Keratinocyte (primary cell): Measurements from ENCODE around the gene AOPEP. TPM values are rescaled to one million over a fixed set of nuclear protein-coding genes. Genes with fewer than 3 reads are reported as not detected.

Experiments used
- DNase-seq: peaks from one replicate; pipeline ENCODE4 v3.0.0-alpha.2; 2011; ENCODE audit warnings: low read depth, missing footprints, low spot score
- FAIRE-seq: peaks from 2 replicates; lab custom pipeline; 2011; peaks lifted over from hg19 to GRCh38; lab: Jason Lieb, UNC
- H2AFZ ChIP-seq: 2 replicates; pipeline ENCODE4 v1.6.0; 2012; ENCODE audit warnings: low read length, control low read depth, inconsistent platforms; ENCODE audit not compliant: control insufficient read depth
- H3K27ac ChIP-seq: 2 replicates; pipeline ENCODE4 v1.5.1; 2011; ENCODE audit warnings: low read length; ENCODE audit not compliant: control insufficient read depth, insufficient read depth
- H3K27me3 ChIP-seq: 3 replicates; pipeline ENCODE4 v1.6.0; 2011; ENCODE audit warnings: low read length; ENCODE audit not compliant: control insufficient read depth, insufficient read depth; ENCODE audit errors: extremely low read depth
- H3K36me3 ChIP-seq, 2 experiments: 2 replicates in 1 of 2; 3 replicates in 1 of 2; pipeline ENCODE4 v1.5.1; 2011; ENCODE audit warnings: low read length in 2 of 2, mild to moderate bottlenecking in 1 of 2; ENCODE audit not compliant: control insufficient read depth in 2 of 2, insufficient read depth in 2 of 2; ENCODE audit errors: extremely low read depth in 1 of 2
- H3K4me1 ChIP-seq: 3 replicates; pipeline ENCODE4 v1.5.1; 2011; ENCODE audit warnings: low read length; ENCODE audit not compliant: control insufficient read depth, insufficient read depth; ENCODE audit errors: extremely low read depth
- H3K4me2 ChIP-seq: 3 replicates; pipeline ENCODE4 v1.6.0; 2011; ENCODE audit warnings: low read depth, low read length; ENCODE audit not compliant: control insufficient read depth, insufficient read depth; ENCODE audit errors: extremely low read depth
- H3K4me3 ChIP-seq, 3 experiments: fragments of 200-600 bp in 1 of 3; sonication (generic) in 1 of 3; 2 replicates in 2 of 3; 3 replicates in 1 of 3; pipeline ENCODE4 v1.5.1; 2011 to 2016; ENCODE audit warnings: low read length in 3 of 3, mild to moderate bottlenecking in 3 of 3, control low read depth in 2 of 3, inconsistent platforms in 1 of 3, low read depth in 1 of 3, mixed read lengths in 1 of 3, mixed run types in 1 of 3, moderate library complexity in 1 of 3; ENCODE audit not compliant: control insufficient read depth in 2 of 3, insufficient read depth in 2 of 3; ENCODE audit errors: extremely low read depth in 1 of 3
- H3K79me2 ChIP-seq: 2 replicates; pipeline ENCODE4 v1.6.0; 2012; ENCODE audit warnings: low read length; ENCODE audit not compliant: control insufficient read depth, insufficient read depth
- H3K9ac ChIP-seq: 3 replicates; pipeline ENCODE4 v1.6.0; 2011; ENCODE audit warnings: low read length; ENCODE audit not compliant: control insufficient read depth, insufficient read depth; ENCODE audit errors: extremely low read depth
- H3K9me1 ChIP-seq: 3 replicates; pipeline ENCODE4 v1.6.0; 2011; ENCODE audit warnings: low read length; ENCODE audit not compliant: control insufficient read depth, insufficient read depth; ENCODE audit errors: extremely low read depth
- H3K9me3 ChIP-seq: 2 replicates; pipeline ENCODE4 v1.5.1; 2012; ENCODE audit warnings: low read depth, low read length; ENCODE audit not compliant: control insufficient read depth
- H4K20me1 ChIP-seq: 3 replicates; pipeline ENCODE4 v1.6.0; 2011; ENCODE audit warnings: low read length; ENCODE audit not compliant: control insufficient read depth, insufficient read depth; ENCODE audit errors: extremely low read depth
- CTCF ChIP-seq, 3 experiments: IDR thresholded peaks in 1 of 3; conservative IDR thresholded peaks in 1 of 3; optimal IDR thresholded peaks in 1 of 3; 2 replicates in 2 of 3; 3 replicates in 1 of 3; pipeline versions ENCODE3 to v1.5.1; 2011; ENCODE audit warnings: low read length in 3 of 3, mild to moderate bottlenecking in 3 of 3, moderate library complexity in 2 of 3, control low read depth in 1 of 3, inconsistent platforms in 1 of 3; ENCODE audit not compliant: insufficient read depth in 2 of 3; ENCODE audit errors: extremely low read depth in 1 of 3
- EZH2 ChIP-seq: IDR thresholded peaks from one replicate; pipeline ENCODE4 v1.6.1; 2012; ENCODE audit warnings: inconsistent platforms, mild to moderate bottlenecking, low read length, moderate library complexity
- dilution Hi-C: fragments of 300-500 bp; cut with MboI; formaldehyde crosslinking; loops from one replicate; pipeline ENCODE4 v1.7.0; 2020; ENCODE audit warnings: low sequenced_read_pairs; ENCODE audit not compliant: extremely low pct_ligation_motif_present
- polyA plus RNA-seq, 5 experiments: library from polyadenylated mRNA; depleted of rRNA in 3 of 5; stranded (reverse) in 3 of 5; stranded (forward) in 1 of 5; unstranded in 1 of 5; fragments of >200 nt; gene quantifications; 1 replicate in 1 of 5; 2 replicates in 3 of 5; 3 replicates in 1 of 5; pipeline versions ENCODE4 v1.2.1 to v1.2.3, GENCODE V29; 2011 to 2012; ENCODE audit warnings: missing spikeins in 2 of 5, low read depth in 1 of 5, low replicate concordance in 1 of 5

AOPEP gene
- polyA plus RNA-seq, 1 donor (not counting 4 experiments of a cell fraction or from before 2014, with no cell fraction given), result 27.0 TPM

- dilution Hi-C loops, result no loop called here
- Histone ChIP-seq H3K4me2 (peak overlapping the region; percentile 50), H3K9ac (peak overlapping the region; percentile 73), H4K20me1 (no peaks in the 10 kb centered on the region), H3K9me1 (no peaks in the 10 kb centered on the region), H2AFZ (no peak overlapping the region), H3K27me3 (no peaks in the 10 kb centered on the region), H3K36me3 (peaks cover 7 to 19% of the 10 kb centered on the region in 2 experiments), H3K4me3 (peak overlapping the region in 2 of 3 experiments; percentile 6 to 24), H3K27ac (peak overlapping the region; percentile 86), H3K9me3 (no peaks in the 10 kb centered on the region), H3K4me1 (peaks cover 31% of the 10 kb centered on the region), H3K79me2 (peaks cover 62% of the 10 kb centered on the region)
- no peak for DNase-seq
- peak; percentile 46 for FAIRE-seq
- TF ChIP-seq CTCF (optimal IDR thresholded peaks at IDR 0.05 in 1 of 3, IDR thresholded peaks at IDR 0.05 in 1 of 3, conservative IDR thresholded peaks at IDR 0.05 in 1 of 3; ENCODE audit: extremely low read depth in 1 of 3, insufficient read depth in 2 of 3, low read length in 3 of 3) (peak; percentile 84 to 87 (median 85)), EZH2 (no peak)
Measured at GRCh38 chr9:95044731-95045508, 318.4 kb downstream of the AOPEP start.

GRCh38 chr9:95045751-95046150, 319.3 kb downstream of the AOPEP start:
- FAIRE-seq, result no peak

More at GRCh38 chr9:95045751-95046150, 319.3 kb downstream of the AOPEP start:
- peak overlapping the region; percentile 86 for H3K27ac ChIP-seq
- no peaks in the 10 kb centered on the region for H3K9me3 ChIP-seq
- peak overlapping the region; percentile 19 to 48 (median 24) for H3K4me3 ChIP-seq
- peak overlapping the region; percentile 50 for H3K4me2 ChIP-seq
- H2AFZ ChIP-seq, result no peak overlapping the region
- dilution Hi-C loops, result no loop called here
- TF ChIP-seq CTCF (optimal IDR thresholded peaks at IDR 0.05 in 1 of 3, IDR thresholded peaks at IDR 0.05 in 1 of 3, conservative IDR thresholded peaks at IDR 0.05 in 1 of 3; ENCODE audit: extremely low read depth in 1 of 3, insufficient read depth in 2 of 3, low read length in 3 of 3) (peak in 1 of 3 experiments; percentile 25), EZH2 (no peak)
- H4K20me1 ChIP-seq, result no peaks in the 10 kb centered on the region
- no peak for DNase-seq
- no peaks in the 10 kb centered on the region for H3K27me3 ChIP-seq
- H3K4me1 ChIP-seq, result peaks cover 36% of the 10 kb centered on the region
- peak overlapping the region; percentile 73 for H3K9ac ChIP-seq
- no peaks in the 10 kb centered on the region for H3K9me1 ChIP-seq
- H3K79me2 ChIP-seq, result peaks cover 62% of the 10 kb centered on the region
- peaks cover 3 to 12% of the 10 kb centered on the region in 2 experiments for H3K36me3 ChIP-seq
